Inflammatory macrophage treated with lipopolysaccharide for 1 hour (primary cell): ENCODE data around the gene OSBPL3.

Experiments
- DNase-seq, 2 donors: peaks; one replicate each; pipeline ENCODE4 v3.0.0-alpha.2; 2020 to 2022

The OSBPL3 gene

GRCh38 chr7:24952464-24952863, 27.5 kb downstream of the OSBPL3 start:
- DNase-seq: no peak

- DNase-seq: peak; percentile 37 to 54
Observed at GRCh38 chr7:24951441-24951980, 28.5 kb downstream of the OSBPL3 start.

- no peak for DNase-seq
Observed at GRCh38 chr7:24949884-24950283, 30.1 kb downstream of the OSBPL3 start.

- no peak for DNase-seq
Observed at GRCh38 chr7:24948739-24949138, 31.2 kb downstream of the OSBPL3 start.

GRCh38 chr7:24946467-24946866, 33.5 kb downstream of the OSBPL3 start:
- no peak for DNase-seq

- no peak for DNase-seq
Observed at GRCh38 chr7:24945899-24946298, 34.1 kb downstream of the OSBPL3 start.

GRCh38 chr7:24943096-24943948, 36.7 kb downstream of the OSBPL3 start:
- DNase-seq: no peak

- DNase-seq: no peak
Observed at GRCh38 chr7:24942226-24942625, 37.8 kb downstream of the OSBPL3 start.

- DNase-seq: peak; percentile 87 to 96
Observed at GRCh38 chr7:24939416-24939815, 40.6 kb downstream of the OSBPL3 start.

GRCh38 chr7:24936121-24936824, 43.7 kb downstream of the OSBPL3 start:
- no peak for DNase-seq

- no peak for DNase-seq
Observed at GRCh38 chr7:24933298-24933697, 46.7 kb downstream of the OSBPL3 start.

GRCh38 chr7:24932815-24933214, 47.2 kb downstream of the OSBPL3 start:
- no peak for DNase-seq

GRCh38 chr7:24932389-24932788, 47.6 kb downstream of the OSBPL3 start:
- DNase-seq: no peak

- DNase-seq: no peak
Observed at GRCh38 chr7:24931844-24932243, 48.1 kb downstream of the OSBPL3 start.

GRCh38 chr7:24930856-24931255, 49.1 kb downstream of the OSBPL3 start:
- no peak for DNase-seq

- DNase-seq: no peak
Observed at GRCh38 chr7:24926623-24927524, 53.1 kb downstream of the OSBPL3 start.

- peak; percentile 34 to 35 for DNase-seq
Observed at GRCh38 chr7:24924375-24924774, 55.6 kb downstream of the OSBPL3 start.

GRCh38 chr7:24923172-24923865, 56.7 kb downstream of the OSBPL3 start:
- no peak for DNase-seq

- DNase-seq: no peak
Observed at GRCh38 chr7:24922099-24922773, 57.7 kb downstream of the OSBPL3 start.

- DNase-seq: no peak
Observed at GRCh38 chr7:24921362-24921679, 58.7 kb downstream of the OSBPL3 start.

GRCh38 chr7:24920451-24921361, 59.3 kb downstream of the OSBPL3 start:
- peak; percentile 54 to 75 for DNase-seq
